NCI-H146 treated with DMSO at 0.1 percent for 48 hours (cell line): Measurements from ENCODE around the gene ZBTB38.

Experiments used
- DNase-seq: peaks from one replicate; lab custom pipeline; 2025; ENCODE audit not compliant: unreplicated experiment; lab: John Stamatoyannopoulos, UW

The ZBTB38 gene

DNA sequence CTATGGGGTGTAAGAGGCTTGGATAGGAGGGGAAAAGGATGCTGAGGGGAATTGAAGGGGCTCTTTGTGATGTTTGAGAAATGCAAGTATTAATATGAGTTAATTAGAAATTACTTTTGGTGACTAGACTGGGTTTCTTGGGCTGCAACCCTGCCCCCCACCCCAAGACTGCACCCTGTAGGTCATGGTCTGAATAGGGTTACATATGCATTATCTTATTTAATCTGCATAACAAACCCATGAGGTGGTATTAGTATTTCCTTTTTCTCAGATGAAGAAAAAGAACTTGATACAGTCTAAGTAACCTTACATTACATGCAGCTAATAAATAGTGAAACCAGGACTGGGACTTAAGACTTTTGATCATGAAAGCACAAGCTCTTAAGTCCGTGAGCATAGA lies 5.6 kb upstream of the ZBTB38 start:
- no peak for DNase-seq

DNA sequence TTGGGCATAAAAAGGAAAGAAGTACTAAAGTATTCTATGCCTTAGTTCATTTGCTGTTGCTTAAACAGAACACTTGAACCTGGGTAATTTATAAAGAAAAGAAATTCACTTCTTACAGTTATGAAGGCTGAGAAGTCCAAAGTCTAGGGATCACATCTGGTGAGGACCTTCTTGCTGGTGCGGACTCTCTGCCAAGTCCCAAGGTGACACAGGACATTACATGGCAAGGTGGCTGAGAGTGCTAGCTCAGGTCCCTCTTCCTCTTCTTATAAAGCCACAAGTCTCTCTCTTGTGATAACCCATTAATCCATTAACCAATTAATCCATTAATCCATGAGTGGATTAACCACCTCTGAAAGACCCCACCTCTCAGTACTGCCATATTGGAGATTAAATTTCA lies 3.1 kb upstream of the ZBTB38 start:
- DNase-seq: no peak

DNA sequence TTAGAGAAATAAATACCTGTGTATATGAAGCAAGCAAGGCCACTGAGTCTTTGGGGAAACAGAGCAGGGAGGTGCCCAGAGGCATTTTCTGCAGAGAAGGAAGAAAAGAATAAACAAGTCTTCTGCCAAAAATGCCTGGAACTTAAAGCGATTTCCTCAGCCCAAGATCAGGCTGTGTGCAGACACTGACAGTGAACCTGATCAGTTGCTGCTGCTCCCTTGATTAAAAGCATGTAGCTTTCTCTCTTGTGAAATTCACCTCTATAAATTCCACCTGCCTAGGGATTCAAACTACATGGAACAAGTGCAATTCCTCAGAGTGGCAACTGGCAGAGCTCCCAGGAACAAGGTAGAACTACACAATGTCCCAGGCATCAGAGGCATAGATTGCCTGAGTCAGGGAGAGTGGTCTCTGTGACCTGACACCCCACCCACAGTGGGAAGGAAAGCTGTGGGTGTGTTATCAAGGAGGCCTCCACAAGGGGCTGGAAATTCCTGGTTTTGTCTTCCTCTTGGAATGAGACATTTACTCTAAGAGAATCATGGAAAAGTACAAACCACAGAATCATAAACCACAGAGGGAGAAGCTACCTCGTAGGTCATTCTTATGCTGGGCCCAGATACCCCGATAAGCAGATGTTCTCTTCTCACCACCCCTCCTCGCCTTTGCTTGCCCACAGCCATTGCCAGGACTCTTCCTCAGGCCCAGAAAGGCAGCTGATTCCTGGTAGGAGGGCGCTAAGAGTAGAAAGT lies 1.8 kb upstream of the ZBTB38 start:
- no peak for DNase-seq

DNA sequence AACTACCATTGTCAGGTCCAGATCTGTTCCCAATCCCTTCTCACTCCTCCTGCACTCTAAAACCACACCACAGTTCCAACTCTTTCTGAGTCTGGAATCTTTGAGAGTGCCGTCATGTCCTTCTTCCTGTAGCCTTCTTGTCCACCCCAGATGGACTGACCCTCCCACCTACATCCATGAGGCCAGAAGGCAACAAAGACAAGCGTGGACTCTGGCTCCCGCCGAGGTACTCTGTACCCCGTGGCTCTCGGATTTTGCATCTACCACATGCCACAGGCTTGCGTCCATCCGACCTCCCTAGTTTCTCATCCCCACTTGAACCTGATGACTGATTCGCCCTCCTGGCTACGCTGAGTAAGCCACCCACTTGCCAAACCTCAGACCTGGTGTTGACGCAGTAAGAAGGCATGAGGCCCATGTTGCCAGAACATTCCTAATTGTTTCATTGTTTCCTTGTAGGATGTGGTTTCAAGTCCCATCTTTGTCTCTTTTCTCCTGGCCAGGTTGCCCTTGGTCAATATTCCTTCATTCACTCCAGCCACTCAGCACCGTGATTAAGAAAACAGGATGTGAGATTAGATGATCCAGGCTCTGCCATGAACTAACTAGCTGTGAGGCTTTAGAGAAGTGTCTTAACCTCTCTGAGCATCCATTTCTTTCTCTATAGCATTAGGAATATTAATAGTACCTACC lies 1.1 kb upstream of the ZBTB38 start:
- no peak for DNase-seq

DNA sequence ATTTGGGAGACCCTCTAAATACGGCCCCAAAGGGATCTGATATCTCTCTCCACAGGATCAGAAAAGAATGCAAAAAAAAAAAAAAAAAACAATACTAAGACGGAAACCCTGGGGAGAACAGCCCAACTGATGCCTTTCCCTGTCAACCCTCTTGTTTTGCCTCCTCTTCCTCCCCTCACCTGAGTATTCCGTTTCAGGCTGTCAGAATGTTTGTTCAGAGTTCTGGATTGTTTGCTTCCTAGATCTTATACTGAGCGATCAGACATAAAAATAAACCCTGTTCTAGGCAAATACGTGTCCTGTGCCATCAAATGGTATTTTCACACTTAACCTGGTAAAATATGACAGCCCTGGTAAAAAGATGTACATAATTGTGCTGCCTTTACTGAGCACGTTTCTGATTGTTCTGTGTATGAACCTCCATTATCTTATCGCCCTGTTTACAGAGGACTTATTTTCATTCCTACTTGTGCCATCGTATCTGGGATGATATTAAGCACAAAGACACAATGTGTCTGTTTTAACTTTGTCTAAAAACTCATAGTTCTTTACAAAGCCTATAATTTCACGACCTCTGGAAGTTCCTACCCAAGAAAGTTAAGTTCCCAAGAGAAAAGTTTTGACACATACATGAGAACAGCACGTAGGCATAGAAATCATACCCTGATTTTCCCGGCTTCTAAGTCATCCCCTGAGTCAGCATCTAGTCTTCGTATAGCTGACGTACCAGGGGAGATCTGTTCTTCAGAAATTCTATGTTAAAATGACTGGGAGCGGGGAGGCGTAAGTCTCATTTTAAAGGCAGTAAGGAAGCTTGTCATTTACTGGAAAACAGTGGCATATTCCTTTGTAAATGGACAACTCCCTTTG lies 856 bp downstream of the ZBTB38 start:
- DNase-seq: no peak

DNA sequence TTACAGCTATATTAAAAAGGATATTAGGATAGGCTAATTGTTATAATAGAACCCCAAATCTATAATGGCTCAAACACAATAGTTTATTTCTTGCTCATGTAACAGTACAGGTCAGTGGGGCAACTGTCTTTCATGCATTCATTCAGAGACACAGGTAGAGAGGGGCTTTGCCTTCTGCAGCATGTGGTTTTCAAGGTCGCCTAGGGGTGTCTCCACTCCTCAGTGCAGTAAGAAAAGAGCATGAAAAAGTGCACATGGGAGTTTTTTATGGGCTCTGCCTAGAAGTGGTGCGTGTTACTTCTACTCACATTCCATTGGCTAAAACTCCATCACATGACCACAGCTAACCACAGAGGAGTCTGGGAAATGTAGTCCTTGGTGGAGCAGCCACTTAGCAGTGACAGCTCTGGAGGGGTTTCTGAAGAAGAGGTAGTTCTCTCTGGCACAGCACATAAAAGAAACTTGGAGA lies 1.8 kb downstream of the ZBTB38 start:
- peak; percentile 48 for DNase-seq

DNA sequence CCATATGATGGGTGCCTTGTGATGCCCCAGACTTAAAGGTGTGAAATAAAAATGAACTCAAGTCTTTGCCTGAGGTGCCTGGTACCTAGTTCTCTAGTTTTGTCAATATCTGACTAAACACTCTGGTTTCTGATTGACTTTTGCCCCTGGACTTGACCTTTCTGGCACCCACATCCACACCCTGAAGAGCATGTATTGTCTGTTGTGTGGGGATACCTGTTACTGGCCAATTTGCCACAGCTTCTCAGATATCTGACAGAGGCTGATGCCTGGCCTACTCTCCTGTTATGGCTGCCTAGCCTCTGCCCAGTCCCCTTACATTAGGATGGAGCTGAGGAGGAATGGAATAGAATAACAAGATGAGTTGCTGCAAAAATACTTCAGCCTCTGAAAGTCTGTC lies 3.6 kb downstream of the ZBTB38 start:
- no peak for DNase-seq

DNA sequence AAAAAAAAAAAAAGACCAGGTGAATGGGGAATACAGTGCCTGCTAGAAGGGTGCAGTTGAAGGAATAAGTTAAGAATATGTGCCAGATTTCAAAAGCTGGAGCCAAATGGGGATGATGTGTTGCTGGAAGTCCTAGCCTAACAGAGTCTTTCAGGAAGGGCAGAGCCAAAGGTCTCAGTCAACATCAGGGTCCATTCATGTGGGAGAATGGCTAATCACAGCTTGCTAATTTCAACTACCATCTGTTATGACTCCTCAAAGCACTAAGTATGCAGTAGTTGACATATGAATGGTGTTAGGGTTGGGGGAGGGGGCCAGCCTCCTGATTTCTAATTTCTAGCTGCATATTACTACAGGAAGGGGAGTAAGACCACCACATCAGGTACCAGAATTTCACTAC lies 4.4 kb downstream of the ZBTB38 start:
- DNase-seq: no peak

DNA sequence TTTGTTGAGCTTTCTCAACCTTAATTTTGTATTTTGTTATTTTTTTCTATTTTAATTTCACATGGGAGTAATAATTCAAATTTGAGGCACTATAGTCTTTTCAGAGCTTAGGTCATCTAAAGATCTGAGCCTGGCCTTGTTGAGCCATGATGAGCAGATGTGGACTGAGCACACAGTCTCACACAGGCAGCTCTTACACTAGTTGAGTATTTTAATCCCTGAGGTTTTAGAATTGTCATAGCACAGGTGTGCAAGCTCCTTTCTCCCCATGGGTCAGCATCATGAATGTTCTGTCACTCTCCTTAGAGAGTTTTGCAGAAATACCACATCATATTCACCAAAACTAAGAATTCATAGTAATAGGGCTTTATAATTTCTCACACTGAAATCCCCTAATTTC lies 4.9 kb downstream of the ZBTB38 start:
- no peak for DNase-seq

DNA sequence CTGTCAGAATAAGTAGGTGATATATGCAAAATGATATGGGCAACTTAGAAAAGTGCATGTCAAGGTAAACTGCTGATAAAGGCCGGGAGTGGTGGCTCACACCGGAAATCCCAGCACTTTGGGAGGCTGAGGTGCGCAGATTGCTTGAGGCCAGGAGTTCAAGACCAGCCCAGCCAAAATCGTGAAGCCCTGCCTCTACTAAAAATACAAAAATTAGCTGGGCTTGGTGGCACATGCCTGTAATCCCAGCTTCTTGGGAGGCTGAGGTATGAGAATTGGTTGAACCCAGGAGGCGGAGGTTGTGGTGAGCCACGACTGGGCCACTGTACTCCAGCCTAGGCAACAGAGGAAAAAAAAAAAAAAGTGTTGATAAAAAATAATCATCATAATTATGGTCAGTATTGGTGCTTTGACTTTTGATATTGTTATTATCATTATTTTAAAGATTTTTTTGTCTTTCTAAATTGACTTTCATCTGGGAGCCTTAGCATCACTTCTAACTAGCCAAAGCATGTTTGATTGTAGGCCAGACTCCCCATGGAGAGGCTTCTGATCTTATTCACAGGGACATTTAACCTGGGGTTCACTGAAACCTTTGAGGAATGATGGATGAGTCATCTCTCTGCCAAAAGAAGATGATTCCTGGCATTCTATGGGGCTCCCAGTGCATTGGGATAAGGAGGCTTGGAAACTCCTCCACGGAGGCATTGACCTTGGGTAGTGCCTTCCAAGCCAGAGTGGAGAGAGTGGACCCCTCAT lies 5.6 kb downstream of the ZBTB38 start:
- DNase-seq: no peak

DNA sequence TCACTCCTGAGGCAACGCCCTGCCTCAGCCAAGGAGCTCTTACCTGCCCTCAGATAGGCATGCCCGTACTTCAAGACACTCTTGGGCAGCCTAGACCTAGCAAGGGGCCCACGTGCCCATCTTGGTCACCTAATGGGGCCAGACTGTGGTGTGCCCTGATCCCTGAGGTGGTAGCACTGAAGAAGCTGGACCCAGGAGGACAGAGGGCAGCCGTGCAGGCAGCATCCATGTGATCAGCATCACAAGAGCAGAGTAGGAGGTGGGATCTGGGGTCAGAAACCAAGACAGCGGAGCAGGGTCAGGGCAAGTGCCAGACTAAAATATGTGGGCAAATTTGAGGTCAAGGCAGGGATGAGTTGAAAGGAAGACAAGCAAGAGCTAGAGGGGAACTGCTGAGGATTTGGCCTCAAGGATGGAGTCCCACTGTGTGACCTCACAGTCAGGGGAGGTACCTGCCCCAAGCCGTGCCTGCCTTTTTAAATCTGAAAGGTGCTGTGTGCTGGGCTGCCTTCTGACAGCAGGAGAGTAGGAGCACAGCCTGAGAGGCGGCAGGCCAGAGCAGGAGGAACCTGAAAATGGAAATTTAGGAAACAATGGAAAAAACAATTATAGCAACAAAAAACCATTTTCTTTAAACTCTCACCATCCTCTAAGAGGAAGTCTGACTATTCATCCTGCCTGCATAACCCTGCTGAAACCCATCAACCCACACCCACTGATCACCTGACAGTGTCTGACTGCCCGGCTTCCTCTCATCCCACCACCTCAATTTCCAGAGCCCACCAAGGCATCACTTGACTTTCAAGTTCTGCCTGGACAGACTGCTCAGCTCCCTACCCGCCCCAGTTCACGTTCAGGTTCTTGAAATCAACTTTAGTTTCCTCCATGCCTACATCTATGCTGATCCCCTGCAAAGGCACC lies 7.3 kb downstream of the ZBTB38 start:
- DNase-seq: no peak

DNA sequence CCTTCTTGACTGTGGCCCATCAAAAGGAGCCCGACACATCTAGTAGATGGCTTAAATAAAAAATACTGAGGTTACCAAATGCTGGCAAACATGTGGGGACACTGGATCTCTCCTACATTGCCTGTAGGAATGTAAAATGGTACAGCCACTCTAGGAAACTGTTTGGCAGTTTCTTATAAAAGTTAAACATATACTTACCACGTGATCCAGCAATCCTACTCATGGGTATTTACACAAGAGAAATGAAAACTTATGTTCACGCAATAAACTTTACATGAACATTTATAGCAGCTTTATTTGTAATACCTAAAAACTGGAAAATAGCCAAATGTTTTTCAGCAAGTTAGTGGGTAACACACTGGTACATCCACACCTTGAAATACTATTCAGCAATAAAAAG lies 9.1 kb downstream of the ZBTB38 start:
- no peak for DNase-seq

DNA sequence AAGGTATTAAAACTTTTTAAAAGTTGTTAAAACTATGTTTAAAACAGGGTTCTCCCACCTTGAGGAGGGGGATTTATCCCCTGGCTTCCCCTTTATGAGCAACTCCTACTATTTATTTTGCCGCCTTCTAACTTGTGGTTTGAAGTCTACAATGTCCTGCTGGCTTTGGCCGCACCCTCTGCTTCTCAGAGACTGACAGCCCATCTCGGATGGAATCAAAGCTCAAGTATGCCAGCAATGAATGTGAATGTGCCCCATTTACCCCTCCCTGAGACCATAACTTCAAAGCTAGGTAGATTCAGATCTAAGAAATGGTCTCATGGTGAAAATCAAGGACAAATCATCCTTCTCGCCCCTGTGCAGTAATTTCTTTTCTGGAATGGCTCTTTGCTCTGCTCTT lies 10.3 kb downstream of the ZBTB38 start:
- no peak for DNase-seq

DNA sequence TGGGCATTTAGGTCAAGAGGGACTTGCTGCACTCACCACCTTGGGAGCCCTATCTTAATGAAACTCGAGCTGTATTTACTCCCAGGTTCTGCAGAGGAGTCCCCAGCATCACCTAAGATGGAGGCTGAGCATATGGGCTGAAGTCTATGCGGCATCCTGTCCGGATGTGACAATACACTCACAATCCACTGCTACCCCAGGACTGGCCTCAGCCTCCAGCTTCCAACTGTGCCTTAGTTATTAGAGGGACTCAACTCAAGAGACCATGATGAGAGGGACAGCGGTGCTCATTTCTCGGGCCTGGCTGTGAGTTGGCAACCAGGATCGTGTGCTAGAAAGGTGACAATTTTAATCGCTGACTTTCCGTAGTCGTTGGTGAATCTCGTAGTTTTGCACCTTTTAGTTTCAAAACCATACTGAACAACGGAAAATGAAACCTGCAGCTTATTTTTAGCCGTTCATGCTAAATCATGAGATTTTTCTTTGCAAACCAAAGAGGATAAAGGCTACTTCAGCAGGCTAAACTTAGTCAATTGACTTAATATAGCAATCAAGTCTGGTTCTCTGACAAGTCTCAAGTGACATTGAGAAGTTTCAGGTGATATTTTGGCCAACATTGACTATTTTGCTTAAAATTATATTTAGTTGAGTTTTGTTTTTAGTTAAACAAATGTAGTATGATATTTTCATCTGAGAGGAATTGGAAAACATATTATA lies 11.1 kb downstream of the ZBTB38 start:
- no peak for DNase-seq

DNA sequence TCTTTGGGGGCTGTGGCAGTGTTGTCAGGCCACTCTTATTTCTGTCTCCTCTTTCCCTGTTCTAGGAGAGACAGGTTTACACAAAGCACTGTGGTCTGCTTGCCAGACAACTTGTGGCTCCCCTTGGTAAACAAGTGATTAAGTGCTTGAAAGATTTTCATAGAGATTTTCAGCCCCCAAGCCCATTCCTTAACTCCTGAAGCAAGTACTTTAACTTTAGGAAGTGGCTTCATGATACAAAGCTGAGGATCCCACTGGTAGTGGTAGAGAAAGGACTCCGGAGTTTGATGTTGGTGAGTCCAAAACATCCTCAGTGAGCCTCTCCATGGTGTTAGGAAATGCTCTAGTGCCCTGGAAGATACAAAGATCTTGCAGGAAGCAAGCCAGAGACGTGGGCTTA lies 12.0 kb downstream of the ZBTB38 start:
- DNase-seq: no peak

DNA sequence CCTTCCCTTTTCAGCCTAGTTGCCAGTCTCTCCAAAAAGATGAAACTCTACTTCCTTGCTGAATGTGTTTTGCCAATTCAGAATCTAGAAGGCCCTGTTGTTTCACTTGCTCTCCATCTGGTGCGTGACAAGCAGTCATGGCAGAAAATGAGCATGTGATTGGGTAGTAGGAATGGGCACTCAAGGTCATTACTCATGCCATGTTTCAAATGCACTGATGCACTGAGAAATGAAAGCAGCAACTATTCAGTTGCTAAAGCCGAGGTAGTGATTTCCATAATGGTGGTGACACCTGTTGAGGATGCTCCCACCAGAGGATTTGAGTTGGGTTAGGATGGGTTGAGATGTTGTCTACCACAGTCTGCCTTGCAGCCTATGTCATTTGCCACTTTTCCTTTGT lies 12.7 kb downstream of the ZBTB38 start:
- DNase-seq: no peak

DNA sequence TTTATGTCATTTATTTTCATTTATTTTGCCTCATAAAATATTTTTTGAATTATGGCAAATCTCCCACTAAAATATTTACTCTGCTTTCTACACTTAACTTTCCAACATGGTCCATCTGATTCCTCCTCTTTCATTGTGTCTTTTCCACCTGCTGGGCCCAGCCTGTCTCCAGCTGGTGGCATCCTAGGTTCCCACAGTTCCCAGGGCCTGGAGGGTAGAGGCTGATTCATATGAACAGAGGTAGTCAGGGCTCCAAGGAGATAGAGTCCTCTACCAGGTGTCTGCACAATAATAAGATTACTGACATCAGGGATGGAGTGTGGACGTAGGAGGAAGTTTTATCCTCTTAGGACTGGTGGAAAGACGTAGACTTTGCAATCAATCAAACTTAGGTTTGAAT lies 14.3 kb downstream of the ZBTB38 start:
- DNase-seq: peak; percentile 90

DNA sequence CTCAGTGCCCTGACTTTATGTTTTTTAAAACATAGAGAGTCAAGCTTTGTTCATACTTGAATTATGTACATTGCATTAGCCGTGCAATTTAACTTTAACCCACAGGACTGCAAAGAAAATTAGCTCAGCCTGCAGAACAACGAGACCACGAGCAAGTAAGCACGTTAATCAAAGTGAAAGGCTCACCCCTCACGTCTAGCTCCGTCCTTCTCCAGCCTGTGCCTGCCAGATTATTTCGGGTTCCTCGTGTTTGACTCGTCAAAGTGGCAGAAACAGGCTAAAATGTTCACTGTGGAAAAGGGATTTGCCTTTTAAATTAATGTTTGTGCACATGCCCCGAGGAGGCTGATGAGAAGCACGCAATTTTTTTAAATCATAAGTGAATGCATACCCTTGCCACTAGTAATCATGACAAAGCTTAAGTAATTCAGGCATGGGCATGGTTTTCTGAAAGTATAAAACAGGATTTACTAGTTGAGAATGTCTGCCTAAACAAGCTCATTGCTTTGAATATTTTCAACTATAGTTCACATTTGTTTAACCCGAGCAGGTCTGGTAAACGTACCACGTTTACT lies 15.3 kb downstream of the ZBTB38 start:
- DNase-seq: peak; percentile 52

DNA sequence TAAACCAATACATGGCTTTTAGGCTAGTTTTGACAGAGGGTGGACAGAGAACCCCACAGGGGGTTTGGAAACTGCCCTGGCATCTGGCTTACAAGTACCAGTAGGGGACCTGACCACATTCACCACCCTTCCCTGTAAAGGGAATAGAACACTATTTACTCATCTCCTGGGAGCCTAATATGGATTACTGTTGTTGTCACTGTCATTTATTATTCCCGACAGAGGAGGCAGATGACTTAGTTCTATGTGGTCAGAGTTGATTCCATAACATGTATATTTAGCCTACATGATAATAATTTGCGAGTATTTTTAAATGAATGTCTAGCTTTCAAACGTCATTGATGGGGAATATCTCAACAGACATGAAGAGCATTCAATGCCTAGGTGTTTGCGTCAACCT lies 15.9 kb downstream of the ZBTB38 start:
- DNase-seq: peak; percentile 93
